Neural cell (in vitro differentiated cells): ENCODE data around the gene ASMT.

Experiments used
- EZH2 ChIP-seq: fragments of 200-600, 300-800 bp; shearing (Covaris generic), sonication (generic); IDR thresholded peaks from 2 replicates; pipeline ENCODE4 v1.6.1; 2014; ENCODE audit warnings: antibody characterized with exemption, low read length, borderline replicate concordance, mild to moderate bottlenecking; ENCODE audit not compliant: insufficient read depth, poor library complexity, severe bottlenecking
- POLR2AphosphoS5 ChIP-seq: IDR thresholded peaks from 2 replicates; pipeline ENCODE4 v1.6.1; 2012
- RAD21 ChIP-seq: fragments of 450-650 bp; conservative IDR thresholded peaks from 2 replicates; pipeline ENCODE4 v1.6.1; 2014; ENCODE audit warnings: antibody characterized with exemption, mild to moderate bottlenecking, moderate library complexity
- SMC3 ChIP-seq: fragments of 450-650 bp; conservative IDR thresholded peaks from 2 replicates; pipeline ENCODE4 v1.6.1; 2014; ENCODE audit warnings: antibody characterized with exemption, mild to moderate bottlenecking, moderate library complexity; ENCODE audit not compliant: poor library complexity
- TAF1 ChIP-seq: IDR thresholded peaks from 2 replicates; pipeline ENCODE4 v1.6.1; 2012; ENCODE audit warnings: low read depth
- TF ChIP-seq, protein P1 (sequence below): fragments of 450-650 bp; IDR thresholded peaks from 2 replicates; pipeline ENCODE4 v1.5.1; 2014; ENCODE audit warnings: antibody characterized with exemption, mild to moderate bottlenecking, moderate library complexity; ENCODE audit not compliant: poor library complexity, severe bottlenecking
- TF ChIP-seq, protein P2 (sequence below): IDR thresholded peaks from 2 replicates; pipeline ENCODE4 v1.6.1; 2012; ENCODE audit warnings: borderline replicate concordance

DNA sequence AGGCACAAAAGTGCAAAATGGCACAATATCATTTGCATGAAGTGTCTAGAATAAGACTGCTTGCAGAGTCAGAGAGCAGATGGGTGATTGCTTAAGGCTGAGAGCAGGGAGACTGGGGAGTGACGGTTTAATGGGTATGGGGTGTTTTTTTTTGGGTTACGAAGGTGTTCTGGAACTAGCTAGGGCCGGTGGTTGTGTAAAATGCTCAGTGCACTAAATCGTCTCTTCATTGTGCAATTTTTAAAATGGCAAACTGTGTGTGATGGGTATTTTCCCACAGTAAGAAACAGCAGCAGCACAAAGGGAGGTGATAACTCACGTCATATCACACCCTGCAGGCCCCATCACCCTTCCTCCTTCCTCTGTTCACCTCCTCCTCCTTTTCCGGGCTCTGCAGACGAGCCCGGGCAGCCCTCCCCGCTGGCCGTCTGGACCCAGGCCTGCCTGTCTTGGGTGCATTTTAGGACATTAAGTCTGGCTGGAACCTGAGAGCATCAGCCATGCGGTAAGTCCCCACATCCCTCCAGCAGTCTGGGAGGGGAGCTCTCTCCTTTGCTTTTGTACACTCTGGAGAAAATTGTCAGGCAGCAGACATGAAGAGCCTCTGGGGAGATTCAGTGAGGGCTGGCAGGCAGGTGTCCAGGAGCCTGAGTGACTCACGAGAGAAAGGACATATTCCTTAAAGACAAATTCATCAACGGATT is 42.7 kb downstream of the ASMT start:
- TF ChIP-seq, protein P1, sequence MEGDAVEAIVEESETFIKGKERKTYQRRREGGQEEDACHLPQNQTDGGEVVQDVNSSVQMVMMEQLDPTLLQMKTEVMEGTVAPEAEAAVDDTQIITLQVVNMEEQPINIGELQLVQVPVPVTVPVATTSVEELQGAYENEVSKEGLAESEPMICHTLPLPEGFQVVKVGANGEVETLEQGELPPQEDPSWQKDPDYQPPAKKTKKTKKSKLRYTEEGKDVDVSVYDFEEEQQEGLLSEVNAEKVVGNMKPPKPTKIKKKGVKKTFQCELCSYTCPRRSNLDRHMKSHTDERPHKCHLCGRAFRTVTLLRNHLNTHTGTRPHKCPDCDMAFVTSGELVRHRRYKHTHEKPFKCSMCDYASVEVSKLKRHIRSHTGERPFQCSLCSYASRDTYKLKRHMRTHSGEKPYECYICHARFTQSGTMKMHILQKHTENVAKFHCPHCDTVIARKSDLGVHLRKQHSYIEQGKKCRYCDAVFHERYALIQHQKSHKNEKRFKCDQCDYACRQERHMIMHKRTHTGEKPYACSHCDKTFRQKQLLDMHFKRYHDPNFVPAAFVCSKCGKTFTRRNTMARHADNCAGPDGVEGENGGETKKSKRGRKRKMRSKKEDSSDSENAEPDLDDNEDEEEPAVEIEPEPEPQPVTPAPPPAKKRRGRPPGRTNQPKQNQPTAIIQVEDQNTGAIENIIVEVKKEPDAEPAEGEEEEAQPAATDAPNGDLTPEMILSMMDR: peak; percentile 80
- TF ChIP-seq SMC3: peak; percentile 80
- no peak for TF ChIP-seq EZH2
- TF ChIP-seq POLR2AphosphoS5: peak; percentile 9
- peak; percentile 84 for TF ChIP-seq RAD21
- TF ChIP-seq, protein P2, sequence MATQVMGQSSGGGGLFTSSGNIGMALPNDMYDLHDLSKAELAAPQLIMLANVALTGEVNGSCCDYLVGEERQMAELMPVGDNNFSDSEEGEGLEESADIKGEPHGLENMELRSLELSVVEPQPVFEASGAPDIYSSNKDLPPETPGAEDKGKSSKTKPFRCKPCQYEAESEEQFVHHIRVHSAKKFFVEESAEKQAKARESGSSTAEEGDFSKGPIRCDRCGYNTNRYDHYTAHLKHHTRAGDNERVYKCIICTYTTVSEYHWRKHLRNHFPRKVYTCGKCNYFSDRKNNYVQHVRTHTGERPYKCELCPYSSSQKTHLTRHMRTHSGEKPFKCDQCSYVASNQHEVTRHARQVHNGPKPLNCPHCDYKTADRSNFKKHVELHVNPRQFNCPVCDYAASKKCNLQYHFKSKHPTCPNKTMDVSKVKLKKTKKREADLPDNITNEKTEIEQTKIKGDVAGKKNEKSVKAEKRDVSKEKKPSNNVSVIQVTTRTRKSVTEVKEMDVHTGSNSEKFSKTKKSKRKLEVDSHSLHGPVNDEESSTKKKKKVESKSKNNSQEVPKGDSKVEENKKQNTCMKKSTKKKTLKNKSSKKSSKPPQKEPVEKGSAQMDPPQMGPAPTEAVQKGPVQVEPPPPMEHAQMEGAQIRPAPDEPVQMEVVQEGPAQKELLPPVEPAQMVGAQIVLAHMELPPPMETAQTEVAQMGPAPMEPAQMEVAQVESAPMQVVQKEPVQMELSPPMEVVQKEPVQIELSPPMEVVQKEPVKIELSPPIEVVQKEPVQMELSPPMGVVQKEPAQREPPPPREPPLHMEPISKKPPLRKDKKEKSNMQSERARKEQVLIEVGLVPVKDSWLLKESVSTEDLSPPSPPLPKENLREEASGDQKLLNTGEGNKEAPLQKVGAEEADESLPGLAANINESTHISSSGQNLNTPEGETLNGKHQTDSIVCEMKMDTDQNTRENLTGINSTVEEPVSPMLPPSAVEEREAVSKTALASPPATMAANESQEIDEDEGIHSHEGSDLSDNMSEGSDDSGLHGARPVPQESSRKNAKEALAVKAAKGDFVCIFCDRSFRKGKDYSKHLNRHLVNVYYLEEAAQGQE: peak; percentile 28
- no peak for TF ChIP-seq TAF1
